ENCODE measurements around the gene ATP9B. TPM values are rescaled to one million over a fixed set of nuclear protein-coding genes. Genes with fewer than 3 reads are reported as not detected.

ATP9B gene
- total and polyA plus RNA-seq, 12 donors = 6.7 to 19.7 (median 14.5) TPM

DNA sequence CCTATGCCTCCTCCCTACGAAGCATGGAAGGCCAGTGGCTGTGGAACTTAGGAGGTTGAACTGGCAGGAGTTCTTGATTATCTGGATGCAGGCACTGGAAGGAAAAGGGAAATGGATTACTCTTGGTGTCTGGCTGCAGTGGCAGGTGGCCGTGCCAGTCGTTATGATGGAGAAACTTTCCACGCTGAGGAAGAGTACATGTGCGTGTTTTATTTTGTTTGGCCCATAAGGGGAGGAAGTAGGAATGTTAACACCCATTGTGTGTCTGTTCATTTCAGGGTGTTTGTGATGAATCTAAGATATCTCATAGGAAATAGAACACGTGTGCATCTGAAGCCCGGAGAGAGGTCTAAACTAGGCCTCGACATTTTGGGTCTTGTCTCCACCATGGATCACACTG is 203.7 kb downstream of the ATP9B start:
- Histone ChIP-seq H3K36me3 (peaks cover 0 to 30% (median 4%) of the 10 kb centered on the region in 9 donors), H3K27ac (no peak overlapping the region), H3K4me3 (no peak overlapping the region), H3K9me3 (no peaks in the 10 kb centered on the region), H3K4me1 (peaks cover 0 to 11% (median 0%) of the 10 kb centered on the region in 9 donors), H3K27me3 (no peaks in the 10 kb centered on the region)
- no peak for TF ChIP-seq CTCF (IDR thresholded peaks at IDR 0.05)
- ATAC-seq (no peak), DNase-seq (no peak)
- 71 to 73% methylated on average over 8 of the region's 8 CpGs for WGBS, 2 donors
- intact Hi-C loops (cut with DNase I) = no loop called here

- Histone ChIP-seq H3K4me1 (peaks cover 0 to 11% (median 0%) of the 10 kb centered on the region in 9 donors), H3K9me3 (no peaks in the 10 kb centered on the region), H3K36me3 (peaks cover 0 to 44% (median 4%) of the 10 kb centered on the region in 9 donors), H3K27ac (no peak overlapping the region), H3K4me3 (no peak overlapping the region), H3K27me3 (no peaks in the 10 kb centered on the region)
- intact Hi-C loops (cut with DNase I) = no loop called here
- WGBS, 2 donors = 85 to 92% methylated on average over 8 of the region's 8 CpGs
- ATAC-seq (no peak), DNase-seq (no peak)
- no peak for TF ChIP-seq CTCF (IDR thresholded peaks at IDR 0.05)
Measured at GRCh38 chr18:79274823-79275222, 205.6 kb downstream of the ATP9B start.

GRCh38 chr18:79275461-79275860 is 206.3 kb downstream of the ATP9B start:
- Histone ChIP-seq H3K27me3 (no peaks in the 10 kb centered on the region), H3K9me3 (no peaks in the 10 kb centered on the region), H3K4me1 (peaks cover 0 to 11% (median 0%) of the 10 kb centered on the region in 9 donors), H3K27ac (no peak overlapping the region), H3K4me3 (no peak overlapping the region), H3K36me3 (peaks cover 0 to 48% (median 4%) of the 10 kb centered on the region in 9 donors)
- intact Hi-C loops (cut with DNase I) = no loop called here
- 75 to 77% methylated on average over 7 of the region's 7 CpGs for WGBS, 2 donors
- DNase-seq = no peak
- no peak for TF ChIP-seq CTCF (IDR thresholded peaks at IDR 0.05)
- no peak for ATAC-seq

DNA sequence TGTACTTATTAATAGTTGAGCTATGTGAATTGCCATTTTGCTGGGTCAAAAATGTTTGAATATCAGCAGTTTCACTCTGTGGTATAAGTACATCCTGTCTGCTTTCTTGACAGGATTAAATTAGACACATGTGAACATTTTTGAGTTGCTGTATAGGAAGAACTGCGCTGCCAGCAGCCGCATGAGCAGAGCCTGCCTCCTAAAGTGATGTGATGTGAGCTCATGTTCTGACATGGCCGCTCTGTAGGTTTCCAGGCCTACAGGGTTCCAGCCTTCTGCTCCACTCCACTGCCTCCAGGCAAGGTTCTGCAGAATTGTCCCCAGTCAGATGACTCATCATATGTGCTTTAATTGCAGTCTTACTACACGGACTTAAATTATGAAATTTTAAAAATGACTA is 206.8 kb downstream of the ATP9B start:
- ATAC-seq (no peak), DNase-seq (no peak)
- Histone ChIP-seq H3K4me1 (peaks cover 0 to 11% (median 0%) of the 10 kb centered on the region in 9 donors), H3K36me3 (peaks cover 0 to 48% (median 4%) of the 10 kb centered on the region in 9 donors), H3K4me3 (no peak overlapping the region), H3K27ac (no peak overlapping the region), H3K9me3 (no peaks in the 10 kb centered on the region), H3K27me3 (no peaks in the 10 kb centered on the region)
- 89 to 90% methylated on average over 4 of the region's 4 CpGs for WGBS, 2 donors
- intact Hi-C loops (cut with DNase I) = no loop called here
- no peak for TF ChIP-seq CTCF (IDR thresholded peaks at IDR 0.05)
